ENCODE results near the gene DDX60. TPM values are rescaled to one million over a fixed set of nuclear protein-coding genes. Genes with fewer than 3 reads are reported as not detected.

DDX60 gene
- 3.3 and 4.0 TPM in 2 replicates for total RNA-seq (2021)
- percentile 41 among the genes with signal in this experiment for Bru-seq, nascent RNA
- percentile 35 among the genes with signal in this experiment for BruChase-seq, experiment 1, labeled RNA remaining after a 2-hour chase
- BruChase-seq, experiment 2, labeled RNA remaining after a 6-hour chase, result percentile 38 among the genes with signal in this experiment
- long read RNA-seq, partial matches to known transcripts, result 1 of 1 reads
- long read RNA-seq, other reads (novel, unspliced or antisense), result 0 of 1 reads

- POLR2A ChIA-PET (ENCODE audit: low non-redundant PET), result no interaction called here
These were observed at the start of gene DDX60 for GRCh38 chr4:168318266-168318895. Gene DDX60 (minus strand): TSS chr4:168318752. CDS start chr4:168311259, 7,493 bp downstream.

GRCh38 chr4:168367065-168367464, 48.5 kb upstream of the DDX60 start:
- intact Hi-C loops (cut with micrococcal nuclease; ENCODE audit: unreplicated experiment), result no loop called here
- no TSS peak for BruUV-seq (replicated peaks)
- DNase-seq (ENCODE audit: low spot score), result peak; percentile 4

More at GRCh38 chr4:168318266-168318895, at the start of gene DDX60:
- peak within 1 kb of the TSS; percentile 81 for H3K4me3 ChIP-seq (ENCODE audit: low read depth, low read length, poor library complexity, severe bottlenecking)
- peak within 1 kb of the TSS; percentile 81 for H3K27ac ChIP-seq (ENCODE audit: low read depth, low read length, poor library complexity, severe bottlenecking)
- intact Hi-C loops (cut with micrococcal nuclease; ENCODE audit: unreplicated experiment), result loop anchor here (5.0 kb wide), 1 partner anchor 164 kb away; the partner anchor contains the start of gene DDX60L
- CTCF ChIA-PET, result no interaction called here
- H3K4me1 ChIP-seq (ENCODE audit: insufficient read depth, low read length, poor library complexity, severe bottlenecking), result no peaks in the 10 kb centered on the region
- peak; percentile 75 for DNase-seq (ENCODE audit: low spot score)
- no TSS peak for BruUV-seq (replicated peaks)
- H3K36me3 ChIP-seq (ENCODE audit: insufficient read depth, low read length, poor library complexity, severe bottlenecking), result no peaks in the 10 kb centered on the region
- H3K27me3 ChIP-seq (replicated peaks; ENCODE audit: insufficient read depth, low read depth, low read length, poor library complexity), result no peaks in the 10 kb centered on the region
- TF ChIP-seq EZH2 (IDR thresholded peaks at IDR 0.05; ENCODE audit: borderline replicate concordance, low read depth, low read length, poor library complexity, severe bottlenecking), result no peak
- no peaks in the 10 kb centered on the region for H3K9me3 ChIP-seq (ENCODE audit: low read depth, low read length, poor library complexity, severe bottlenecking)

GRCh38 chr4:168362025-168362401, 43.5 kb upstream of the DDX60 start:
- BruUV-seq (replicated peaks), result no TSS peak

More at GRCh38 chr4:168367065-168367464, 48.5 kb upstream of the DDX60 start:
- CTCF ChIA-PET, result no interaction called here
- TF ChIP-seq, protein P1, sequence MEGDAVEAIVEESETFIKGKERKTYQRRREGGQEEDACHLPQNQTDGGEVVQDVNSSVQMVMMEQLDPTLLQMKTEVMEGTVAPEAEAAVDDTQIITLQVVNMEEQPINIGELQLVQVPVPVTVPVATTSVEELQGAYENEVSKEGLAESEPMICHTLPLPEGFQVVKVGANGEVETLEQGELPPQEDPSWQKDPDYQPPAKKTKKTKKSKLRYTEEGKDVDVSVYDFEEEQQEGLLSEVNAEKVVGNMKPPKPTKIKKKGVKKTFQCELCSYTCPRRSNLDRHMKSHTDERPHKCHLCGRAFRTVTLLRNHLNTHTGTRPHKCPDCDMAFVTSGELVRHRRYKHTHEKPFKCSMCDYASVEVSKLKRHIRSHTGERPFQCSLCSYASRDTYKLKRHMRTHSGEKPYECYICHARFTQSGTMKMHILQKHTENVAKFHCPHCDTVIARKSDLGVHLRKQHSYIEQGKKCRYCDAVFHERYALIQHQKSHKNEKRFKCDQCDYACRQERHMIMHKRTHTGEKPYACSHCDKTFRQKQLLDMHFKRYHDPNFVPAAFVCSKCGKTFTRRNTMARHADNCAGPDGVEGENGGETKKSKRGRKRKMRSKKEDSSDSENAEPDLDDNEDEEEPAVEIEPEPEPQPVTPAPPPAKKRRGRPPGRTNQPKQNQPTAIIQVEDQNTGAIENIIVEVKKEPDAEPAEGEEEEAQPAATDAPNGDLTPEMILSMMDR (conservative IDR thresholded peaks at IDR 0.05; ENCODE audit: low read depth, low read length), result no peak
- no peak for TF ChIP-seq EZH2 (IDR thresholded peaks at IDR 0.05; ENCODE audit: borderline replicate concordance, low read depth, low read length, poor library complexity, severe bottlenecking)
- Histone ChIP-seq H3K27me3 (replicated peaks; ENCODE audit: insufficient read depth, low read depth, low read length, poor library complexity) (no peaks in the 10 kb centered on the region), H3K9me3 (ENCODE audit: low read depth, low read length, poor library complexity, severe bottlenecking) (no peaks in the 10 kb centered on the region), H3K36me3 (ENCODE audit: insufficient read depth, low read length, poor library complexity, severe bottlenecking) (no peaks in the 10 kb centered on the region), H3K27ac (ENCODE audit: low read depth, low read length, poor library complexity, severe bottlenecking) (no peak overlapping the region), H3K4me3 (ENCODE audit: low read depth, low read length, poor library complexity, severe bottlenecking) (no peak overlapping the region), H3K4me1 (ENCODE audit: insufficient read depth, low read length, poor library complexity, severe bottlenecking) (no peaks in the 10 kb centered on the region)
- POLR2A ChIA-PET (ENCODE audit: low non-redundant PET), result no interaction called here

More at GRCh38 chr4:168362025-168362401, 43.5 kb upstream of the DDX60 start:
- no peaks in the 10 kb centered on the region for H3K27me3 ChIP-seq (replicated peaks; ENCODE audit: insufficient read depth, low read depth, low read length, poor library complexity)
- no peak for DNase-seq (ENCODE audit: low spot score)
- TF ChIP-seq, protein P1 (conservative IDR thresholded peaks at IDR 0.05; ENCODE audit: low read depth, low read length), result no peak
- no peak for TF ChIP-seq EZH2 (IDR thresholded peaks at IDR 0.05; ENCODE audit: borderline replicate concordance, low read depth, low read length, poor library complexity, severe bottlenecking)
- no peaks in the 10 kb centered on the region for H3K4me1 ChIP-seq (ENCODE audit: insufficient read depth, low read length, poor library complexity, severe bottlenecking)
- no peaks in the 10 kb centered on the region for H3K36me3 ChIP-seq (ENCODE audit: insufficient read depth, low read length, poor library complexity, severe bottlenecking)
- intact Hi-C loops (cut with micrococcal nuclease; ENCODE audit: unreplicated experiment), result no loop called here
- CTCF ChIA-PET, result no interaction called here
- no peak overlapping the region for H3K27ac ChIP-seq (ENCODE audit: low read depth, low read length, poor library complexity, severe bottlenecking)
- H3K4me3 ChIP-seq (ENCODE audit: low read depth, low read length, poor library complexity, severe bottlenecking), result no peak overlapping the region
- no peaks in the 10 kb centered on the region for H3K9me3 ChIP-seq (ENCODE audit: low read depth, low read length, poor library complexity, severe bottlenecking)
- POLR2A ChIA-PET (ENCODE audit: low non-redundant PET), result no interaction called here

Measured in A673 (cell line).